Activated T-cell treated with anti-CD3 and anti-CD28 coated beads, Interleukin-2, amount 50 U/mL, for 1 hour (primary cell): ENCODE measurements around the gene GNG7.
"Not testable (repeated sequence)": the region's sequence is repeated elsewhere in the genome, so short reads cannot be mapped to it uniquely, and the experiment has no call there.

Source experiments
- DNase-seq: peaks from one replicate; pipeline ENCODE4 v3.0.0-alpha.2; 2020

The GNG7 gene

DNA sequence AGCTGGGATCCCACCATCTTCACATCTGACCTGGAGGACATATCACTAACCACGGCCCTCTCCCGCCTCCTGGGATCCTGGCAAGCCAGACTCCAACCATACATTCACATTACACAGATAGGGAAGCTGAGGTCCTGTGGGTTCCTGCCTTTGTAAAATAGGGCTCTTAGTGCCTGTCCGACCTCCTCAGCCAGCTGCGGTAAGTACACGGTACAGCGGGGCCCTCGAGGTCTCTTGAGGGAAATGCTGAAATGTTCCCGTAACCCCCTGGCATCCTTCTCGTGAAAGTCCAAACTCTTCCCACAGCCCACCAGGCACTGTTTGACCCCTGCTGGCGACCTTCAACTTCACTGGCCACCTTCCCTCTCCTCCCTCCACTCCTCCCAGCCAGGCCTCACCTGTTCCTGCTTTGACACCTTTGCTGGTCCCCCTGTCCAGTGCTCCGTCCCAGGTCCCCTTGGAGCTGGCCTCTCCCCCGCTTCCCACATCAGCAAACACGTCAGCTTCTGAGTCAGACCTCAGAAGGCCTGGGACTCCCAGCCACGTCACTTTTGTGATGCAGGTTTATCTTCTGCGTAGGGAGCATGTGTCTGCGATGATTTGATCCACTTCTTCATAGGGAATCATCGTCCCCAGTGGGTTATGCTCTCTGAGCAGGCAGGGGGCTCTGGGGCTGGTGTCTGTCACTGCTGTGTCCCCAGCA is 8.8 kb upstream of the GNG7 start:
- no peak for DNase-seq

DNA sequence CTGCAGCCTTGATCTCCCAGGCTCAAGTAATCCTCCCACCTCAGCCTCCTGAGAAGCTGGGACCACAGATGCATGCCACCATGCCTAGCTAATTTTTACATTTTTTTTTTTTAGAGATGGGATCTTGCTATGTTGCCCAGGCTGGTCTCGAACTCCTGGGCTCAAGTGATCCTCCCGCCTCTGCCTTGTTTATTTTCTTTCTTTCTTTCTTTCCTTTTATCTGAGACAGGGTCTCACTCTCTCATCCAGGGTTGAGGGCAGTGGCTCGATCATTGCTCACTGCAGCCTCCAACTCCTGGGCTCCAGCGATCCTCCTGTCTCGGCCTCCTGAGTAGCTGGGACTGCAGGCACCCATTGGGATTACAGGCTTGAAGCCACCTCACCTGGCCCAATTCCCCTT is 3.8 kb upstream of the GNG7 start:
- no peak for DNase-seq

DNA sequence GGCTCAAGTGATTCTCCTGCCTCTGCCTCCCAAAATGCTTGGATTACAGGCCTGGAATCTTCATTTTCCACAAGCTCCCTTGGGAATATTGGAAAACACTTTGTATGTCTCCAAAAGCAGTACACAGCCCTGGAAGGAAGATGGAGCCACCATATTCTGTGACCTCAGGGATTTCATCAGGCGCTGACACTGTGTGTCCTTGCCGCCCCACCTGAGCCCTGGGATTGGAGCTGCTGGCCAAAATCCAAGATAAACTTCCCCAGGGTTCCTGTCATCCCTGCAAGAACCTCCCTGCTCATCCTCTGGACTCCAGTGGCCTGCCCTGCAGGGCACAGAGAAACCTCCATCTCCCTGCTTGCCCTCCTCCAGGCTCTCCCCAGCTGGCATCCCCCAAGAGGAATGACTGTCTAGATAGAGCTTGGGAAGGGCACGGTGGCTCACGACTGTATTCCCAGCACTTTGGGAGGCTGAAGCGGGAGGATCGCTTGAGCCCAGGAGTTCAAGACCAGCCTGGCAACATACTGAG is 1.3 kb upstream of the GNG7 start:
- DNase-seq: no peak

DNA sequence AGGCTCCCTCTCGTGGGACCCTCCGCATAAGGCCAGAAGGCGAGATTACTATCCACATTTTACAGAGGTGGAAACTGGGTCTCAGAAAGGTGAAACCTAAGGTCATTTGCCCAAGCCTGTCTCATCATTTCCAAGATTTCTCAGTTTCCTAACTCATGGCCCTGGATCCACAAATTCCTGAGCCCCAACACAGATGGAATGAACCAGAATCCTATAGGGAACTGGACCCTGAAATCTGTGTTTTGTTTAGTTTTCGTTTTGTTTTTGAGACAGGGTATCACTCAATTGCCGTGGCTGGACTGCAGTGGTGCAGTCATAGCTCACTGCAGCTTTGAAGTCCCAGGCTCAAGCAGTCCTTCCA is 563 bp upstream of the GNG7 start:
- no peak for DNase-seq

DNA sequence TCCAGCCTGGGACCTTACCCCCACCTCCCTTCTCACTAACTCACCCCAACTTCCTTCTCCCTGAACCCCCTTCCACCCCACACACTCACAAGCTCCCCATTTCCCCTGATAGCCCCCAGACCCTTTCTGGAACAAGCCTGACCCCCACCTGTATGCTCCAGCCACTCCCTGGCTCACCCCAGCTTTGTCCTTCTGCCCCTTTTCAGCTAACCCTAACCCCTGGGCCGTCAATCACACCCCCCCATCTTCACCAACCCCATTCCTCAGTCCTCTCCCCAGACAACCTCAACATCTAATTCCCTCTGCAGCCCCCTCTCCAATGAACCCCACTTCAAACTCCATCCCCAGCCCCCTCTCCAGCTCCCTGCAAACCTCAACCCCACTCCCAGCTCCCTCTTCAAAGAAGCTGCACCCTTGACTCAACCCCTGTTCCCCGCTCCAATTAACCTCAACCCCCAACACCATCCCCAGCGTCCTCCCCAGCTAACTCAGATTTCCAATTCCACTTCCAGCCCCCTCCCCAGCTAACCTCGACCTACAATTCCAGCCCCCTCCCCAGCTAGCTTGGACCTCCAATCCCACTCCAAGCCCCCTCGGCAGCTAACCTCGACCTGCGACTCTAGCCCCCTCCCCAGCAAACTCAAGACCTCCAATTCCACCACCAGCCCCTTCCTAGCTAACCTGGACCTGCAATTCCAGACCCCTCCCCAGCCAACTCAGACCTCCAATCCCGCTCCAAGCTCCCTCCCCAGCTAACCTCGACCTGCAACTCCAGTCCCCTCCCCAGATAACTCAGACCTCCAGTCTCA is 929 bp downstream of the GNG7 start:
- DNase-seq: no peak

DNA sequence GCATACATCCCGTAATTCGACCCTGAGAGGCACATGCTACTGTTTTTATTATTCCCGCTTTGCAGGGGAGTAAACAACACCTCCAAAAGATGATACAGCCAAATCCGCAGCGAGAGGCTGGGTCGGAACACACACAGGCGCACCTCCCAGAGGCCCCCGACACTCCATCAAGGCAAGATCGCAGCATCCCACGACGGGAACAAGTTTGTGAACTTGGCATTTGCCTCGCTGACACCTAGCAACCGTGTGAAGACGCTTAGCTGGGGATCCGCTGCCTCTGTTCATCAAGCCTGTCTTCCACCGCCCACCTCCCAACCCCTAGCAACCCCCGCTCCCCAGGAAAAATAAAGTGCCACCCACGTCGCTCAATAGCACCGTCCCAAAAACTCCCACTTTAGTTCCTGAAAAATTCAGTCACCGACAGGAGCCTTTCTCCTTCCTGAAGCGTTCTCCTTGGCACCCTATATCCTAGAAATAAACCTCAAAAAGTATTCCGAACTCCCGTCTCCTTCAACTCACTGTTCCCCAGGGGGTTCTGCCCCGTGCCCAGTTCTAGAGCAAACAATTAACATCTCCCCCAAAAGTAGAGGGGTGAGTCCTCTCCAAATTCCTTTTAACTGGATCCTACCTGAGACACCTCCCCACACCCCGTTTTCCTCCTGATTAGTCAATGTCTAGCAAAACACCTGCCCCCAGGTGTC is 1.7 kb downstream of the GNG7 start:
- no peak for DNase-seq

DNA sequence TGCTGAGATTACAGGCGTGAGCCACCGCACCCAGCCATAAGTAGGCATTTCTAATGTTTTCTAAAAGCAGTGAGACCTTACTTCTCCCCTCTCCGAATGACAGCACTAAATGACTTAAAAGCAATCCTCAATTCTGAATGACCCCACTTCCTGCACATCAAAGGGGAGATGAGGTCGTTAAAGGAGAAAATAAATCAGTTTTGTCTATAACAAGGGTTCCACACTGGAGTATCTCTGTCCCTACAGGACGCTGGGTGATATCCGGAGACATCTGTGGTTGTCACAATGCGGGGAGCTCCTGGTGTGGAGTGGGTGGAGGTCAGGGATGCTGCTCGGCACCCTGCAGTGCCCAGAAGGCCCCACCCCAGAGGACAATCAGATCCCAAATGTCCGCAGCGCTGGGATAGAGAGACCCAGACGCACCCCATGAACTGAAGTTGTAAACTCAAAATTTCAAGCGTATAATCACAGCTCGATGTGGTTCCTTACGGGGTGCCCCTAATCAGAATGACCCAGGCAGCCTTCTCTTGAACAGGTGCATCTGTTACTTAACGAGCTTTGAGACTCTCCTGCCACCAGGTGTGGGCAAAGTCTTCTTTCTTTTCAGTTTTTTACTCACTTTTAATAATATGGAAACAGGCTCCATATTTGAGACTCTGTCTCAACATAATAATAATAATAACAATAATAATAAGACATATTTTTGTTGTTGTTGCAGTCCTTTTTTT is 2.9 kb downstream of the GNG7 start:
- no peak for DNase-seq

DNA sequence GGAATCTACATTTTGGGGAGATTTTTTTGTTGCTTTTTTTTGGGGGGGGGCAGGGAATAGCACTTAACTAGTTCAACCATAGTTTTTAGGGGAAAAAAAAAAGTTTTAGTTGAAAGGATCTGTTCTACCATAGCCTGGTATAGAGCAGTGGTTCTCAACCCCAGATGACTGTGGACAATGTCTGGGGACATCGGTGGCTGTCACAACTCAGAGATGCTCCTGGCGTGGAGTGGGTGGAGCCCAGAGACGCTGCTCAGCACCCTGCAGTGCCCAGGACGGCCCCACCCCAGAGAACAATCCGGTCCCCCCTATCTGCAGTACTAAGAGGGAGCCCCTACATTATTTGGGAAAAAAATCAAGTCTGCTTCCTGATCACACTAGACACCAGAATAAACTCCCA is 8.3 kb downstream of the GNG7 start:
- no peak for DNase-seq

DNA sequence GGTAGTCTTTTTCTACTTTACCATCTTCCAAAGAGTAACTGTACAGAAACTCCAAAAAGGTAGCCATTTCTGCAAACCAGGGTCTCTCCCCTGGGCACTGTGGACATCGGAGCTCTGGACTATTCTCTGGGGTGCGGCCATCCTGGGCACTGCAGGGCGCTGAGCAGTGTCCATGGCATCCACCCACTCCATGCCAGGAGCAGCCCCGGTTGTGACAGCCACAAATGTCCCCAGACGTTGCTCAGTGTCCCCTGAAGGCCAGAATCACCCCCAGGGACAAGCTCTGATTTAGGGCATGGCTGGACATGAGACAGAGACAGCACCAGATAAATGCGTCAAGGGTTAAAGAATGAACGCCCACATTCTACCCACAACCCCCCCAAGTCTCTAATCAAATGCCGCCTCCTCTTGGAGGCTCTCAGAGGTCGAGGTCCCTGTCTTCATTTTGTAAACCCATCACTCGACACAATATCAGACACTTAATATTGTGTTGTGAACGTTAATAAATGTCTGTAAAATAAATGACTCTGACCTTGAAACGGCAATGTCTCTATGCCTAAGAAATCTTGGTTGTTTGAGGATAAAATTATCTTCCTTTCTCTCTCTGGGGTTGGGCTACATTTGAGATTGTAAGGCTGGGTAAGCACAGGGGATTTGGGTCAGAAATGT is 8.9 kb downstream of the GNG7 start:
- DNase-seq: no peak

DNA sequence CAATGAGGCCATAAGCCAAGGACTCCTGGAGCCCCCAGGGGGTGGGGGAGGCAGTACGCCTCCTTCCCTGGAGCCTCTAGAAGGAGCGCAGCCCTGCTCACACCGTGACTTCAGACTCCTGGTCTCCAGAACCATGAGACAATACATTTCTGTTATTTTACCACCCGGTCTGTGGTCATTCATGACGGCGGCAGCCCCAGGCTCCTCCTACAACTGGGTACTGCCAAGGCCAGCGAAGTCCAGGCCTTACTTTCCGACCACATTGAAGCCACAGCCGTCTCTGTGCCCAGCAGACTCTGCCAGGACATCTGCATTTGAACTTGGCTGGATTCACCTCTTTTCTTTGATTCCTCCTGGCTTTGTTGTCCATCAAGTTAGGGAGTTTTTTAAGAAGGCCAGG is 10.5 kb downstream of the GNG7 start:
- DNase-seq: no peak

DNA sequence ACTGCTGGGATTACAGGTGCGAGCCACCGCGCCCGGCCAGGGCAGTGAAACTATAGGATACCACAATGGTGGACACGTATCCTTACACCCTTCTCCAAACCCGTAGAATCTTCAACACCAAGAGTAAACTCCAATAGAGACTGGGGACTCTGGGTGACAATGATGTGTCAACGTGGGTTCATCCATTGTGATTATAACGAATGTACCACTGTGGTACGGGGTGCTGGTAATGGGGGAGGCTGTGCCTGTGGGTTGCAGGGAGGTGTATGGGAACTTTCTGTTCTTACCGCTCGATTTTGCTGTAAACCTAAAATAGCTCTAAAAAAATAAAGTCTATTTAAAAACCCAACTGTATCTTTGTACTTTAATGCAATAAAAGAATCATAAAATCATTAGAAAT is 11.6 kb downstream of the GNG7 start:
- DNase-seq: no peak

DNA sequence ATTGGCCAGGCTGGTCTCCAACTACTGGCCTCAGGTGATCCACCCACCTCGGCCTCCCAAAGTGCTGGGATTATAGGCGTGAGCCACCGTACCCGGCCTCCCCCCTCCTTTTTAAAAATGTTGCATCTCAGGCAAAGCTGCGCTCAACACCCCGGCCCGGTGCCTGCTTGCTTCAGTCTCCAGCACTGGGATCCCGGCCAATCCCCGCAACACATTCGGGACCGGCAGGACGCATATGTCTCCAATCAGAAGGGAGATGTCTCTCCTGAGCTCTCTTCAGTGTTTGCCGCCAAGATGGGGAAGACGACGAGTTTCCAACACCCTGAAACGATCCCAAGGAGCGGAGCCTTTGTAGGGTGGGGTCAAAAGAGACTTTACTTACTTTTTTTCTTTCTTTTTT is 16.1 kb downstream of the GNG7 start:
- no peak for DNase-seq

DNA sequence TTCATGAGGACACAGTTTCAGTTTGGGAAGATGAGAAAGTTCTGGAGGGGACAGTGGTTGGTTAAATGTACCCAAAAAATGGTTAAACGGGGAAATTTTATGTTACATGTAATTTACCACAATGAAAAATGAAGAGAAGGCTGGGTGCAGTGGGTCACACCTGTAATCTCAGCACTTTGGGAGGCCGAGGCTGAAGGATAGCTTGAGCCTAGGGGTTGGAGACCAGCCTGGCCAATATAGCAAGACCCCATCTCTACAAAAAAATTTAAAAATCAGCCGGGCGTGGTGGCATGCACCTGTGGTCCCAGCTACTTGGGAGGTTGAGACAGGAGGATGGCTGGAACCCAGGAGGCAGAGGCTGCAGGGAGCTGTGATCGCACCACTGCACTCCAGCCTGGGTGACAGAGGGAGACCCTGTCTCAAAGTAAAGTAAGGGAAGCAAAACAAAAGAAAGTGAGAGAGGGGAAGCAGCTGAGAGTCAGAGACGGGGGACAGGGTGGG is 17.2 kb downstream of the GNG7 start:
- no peak for DNase-seq

DNA sequence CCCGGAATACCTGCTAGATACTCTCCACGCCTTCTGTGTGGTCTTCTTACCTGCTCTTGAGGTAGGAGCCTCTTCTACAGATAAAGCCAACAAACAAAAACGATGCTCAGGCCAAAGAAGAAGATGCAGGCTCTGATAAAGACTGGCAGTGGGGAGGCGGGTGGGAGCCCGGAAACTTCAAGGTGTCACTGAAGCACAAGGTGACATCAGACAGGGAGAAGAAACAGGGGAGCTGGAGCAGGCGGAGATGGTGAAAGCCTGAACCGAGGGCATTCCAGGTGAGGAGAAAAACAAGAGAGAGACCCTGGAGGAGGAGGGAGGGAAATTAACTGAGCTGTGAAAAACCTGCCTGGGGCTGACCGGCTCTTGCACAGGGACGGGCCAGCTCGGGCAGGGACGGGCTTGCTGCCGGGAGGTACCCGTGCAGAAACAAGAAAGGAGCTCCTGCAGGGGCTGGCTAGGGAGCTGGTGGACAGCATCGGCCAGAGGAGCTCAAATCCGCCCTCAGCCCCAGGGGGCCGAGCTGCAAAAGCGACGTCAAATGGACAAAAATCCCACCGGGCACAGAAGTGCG is 19.0 kb downstream of the GNG7 start:
- no peak for DNase-seq

DNA sequence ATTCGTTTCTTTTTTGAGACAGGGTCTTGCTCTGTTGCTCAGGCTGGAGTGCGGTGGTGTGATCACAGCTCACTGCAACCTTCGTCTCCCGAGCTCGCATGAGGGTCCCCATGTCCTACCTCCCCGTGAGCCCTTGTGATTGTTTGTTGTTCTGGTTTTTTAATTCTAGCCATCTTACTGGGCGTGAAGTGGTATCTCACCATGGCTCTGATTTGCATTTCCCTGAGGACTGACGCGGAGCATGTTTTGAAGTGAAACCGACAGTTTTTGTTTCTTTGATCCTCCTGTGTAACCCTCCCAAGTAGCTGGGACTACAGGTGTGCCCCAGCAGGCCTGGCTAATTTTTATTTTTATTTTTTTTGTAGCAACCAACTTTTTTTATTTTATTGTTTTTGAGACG is 21.7 kb downstream of the GNG7 start:
- no peak for DNase-seq

DNA sequence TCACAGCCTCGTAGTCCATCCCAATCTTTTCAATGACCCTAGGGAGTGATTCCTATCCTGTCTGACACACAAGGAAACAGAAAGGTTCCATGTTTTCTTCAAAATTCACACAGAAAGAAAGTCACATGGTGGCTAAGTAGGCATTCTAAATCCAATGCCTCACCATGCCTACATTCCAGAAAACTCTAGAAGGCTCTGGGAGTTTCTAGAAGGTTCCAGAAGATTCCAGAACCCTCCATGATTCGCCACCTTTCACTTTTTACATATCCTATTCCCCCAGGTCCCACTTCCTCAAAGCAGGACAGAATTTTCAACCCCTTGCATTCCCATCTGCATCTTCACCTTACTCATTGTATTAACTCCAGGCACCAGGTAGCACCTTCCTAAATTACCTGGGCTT is 23.1 kb downstream of the GNG7 start:
- DNase-seq: no peak

DNA sequence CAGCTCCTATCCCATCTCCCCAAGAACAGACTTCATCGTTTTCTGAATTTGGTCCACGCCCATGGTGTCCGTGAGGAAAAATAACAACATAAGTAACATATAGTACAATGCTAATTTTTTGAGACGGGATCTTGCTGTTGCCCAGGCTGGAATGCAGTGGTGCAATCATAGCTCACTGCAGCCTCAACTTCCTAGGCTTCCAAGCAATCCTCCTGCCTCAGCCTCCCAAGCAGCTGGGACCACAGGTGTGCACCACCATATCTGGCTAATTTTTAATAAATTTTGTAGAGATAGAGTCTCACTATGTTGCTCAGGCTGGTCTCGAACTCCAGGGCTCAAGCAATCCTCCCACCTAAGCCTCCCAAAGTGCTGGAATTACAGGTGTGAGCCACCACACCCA is 23.5 kb downstream of the GNG7 start:
- not testable (repeated sequence) for DNase-seq

DNA sequence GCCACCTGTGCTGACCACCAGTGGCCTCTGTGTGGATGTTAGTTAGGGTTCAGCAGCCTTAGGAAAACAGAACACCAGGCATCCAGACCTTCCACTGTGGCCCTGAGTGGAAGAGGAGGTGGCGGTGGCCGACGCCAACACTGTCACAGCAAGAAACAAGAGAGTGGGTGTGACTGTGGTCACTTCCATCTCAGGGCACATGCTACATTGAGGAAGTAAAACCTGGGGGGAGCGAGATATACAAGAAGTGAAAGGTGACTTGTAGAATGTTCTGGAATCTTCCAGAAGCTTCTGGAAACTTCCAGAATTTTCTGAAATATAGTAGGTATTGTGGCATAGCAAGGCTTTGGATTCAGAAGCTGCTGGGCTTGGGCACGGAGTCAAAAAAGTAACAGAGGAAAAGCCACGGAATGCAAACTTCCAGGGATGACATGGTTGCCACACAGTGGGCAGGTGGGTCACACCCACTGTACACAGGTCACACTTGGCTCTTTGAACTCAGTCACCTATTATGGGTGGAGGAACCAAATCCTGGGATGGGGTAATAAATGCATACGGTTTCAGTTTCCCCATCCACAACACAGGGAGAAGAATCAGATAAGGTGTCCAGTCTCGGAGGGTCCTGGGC is 24.3 kb downstream of the GNG7 start:
- DNase-seq: no peak

DNA sequence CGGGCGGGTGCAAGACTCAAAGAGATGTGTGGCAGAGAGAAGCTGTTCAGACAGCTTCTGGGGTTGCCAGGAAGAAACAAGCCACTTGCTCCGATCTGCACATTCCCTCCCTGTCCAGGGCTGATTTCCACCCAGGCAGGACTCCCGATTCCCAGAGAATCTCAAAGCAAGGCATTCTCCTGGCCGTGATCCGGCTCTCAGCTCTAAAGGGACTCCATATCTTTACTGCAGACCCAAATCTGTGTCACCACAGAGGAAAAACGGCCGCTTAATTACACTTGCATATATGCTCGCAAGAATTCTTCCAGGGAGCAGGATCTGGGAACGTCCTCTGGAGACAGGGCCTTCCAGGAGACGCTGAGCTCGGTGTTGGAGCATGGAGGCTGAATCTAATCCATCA is 25.7 kb downstream of the GNG7 start:
- DNase-seq: no peak

DNA sequence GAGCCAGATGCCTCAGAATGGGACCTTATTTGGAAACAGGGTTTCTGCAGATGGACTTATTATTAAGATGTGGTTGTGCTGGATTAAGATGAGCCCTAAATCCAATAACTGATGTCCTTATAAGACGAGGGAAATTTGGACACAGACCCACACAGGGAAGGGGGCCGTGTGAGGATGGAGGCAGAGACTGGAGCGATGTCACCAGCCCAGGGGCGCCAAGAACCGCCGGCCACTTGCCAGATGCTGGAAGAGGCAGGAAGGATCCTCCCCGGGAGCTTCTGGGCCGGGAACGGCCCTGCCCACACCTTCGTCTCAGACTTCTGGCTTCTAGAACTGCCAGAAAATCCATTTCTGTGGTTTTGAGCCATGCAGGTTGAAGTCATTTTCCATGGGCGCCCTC is 26.6 kb downstream of the GNG7 start:
- no peak for DNase-seq

DNA sequence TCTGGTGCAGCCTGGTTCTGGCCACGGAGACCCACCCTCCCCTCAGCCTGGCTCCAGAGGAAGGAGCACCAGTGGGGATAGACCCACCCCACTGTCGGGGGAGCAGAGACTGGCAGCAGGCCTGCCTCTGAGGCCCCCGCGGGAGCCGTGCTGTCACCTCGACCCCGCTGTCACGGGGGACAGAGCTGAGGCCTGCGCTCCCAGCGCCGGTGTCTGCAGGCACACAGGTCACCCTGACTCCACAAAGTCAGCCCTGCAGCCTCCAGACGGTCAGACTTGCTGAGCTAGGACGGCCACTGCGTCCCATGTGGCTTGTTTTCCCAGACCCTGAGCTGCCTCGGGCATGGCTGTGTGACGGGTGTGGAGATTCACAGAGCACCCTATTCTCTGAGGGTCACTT is 32.3 kb downstream of the GNG7 start:
- no peak for DNase-seq
